ENCODE results near the gene OPTC.

The OPTC gene

DNA sequence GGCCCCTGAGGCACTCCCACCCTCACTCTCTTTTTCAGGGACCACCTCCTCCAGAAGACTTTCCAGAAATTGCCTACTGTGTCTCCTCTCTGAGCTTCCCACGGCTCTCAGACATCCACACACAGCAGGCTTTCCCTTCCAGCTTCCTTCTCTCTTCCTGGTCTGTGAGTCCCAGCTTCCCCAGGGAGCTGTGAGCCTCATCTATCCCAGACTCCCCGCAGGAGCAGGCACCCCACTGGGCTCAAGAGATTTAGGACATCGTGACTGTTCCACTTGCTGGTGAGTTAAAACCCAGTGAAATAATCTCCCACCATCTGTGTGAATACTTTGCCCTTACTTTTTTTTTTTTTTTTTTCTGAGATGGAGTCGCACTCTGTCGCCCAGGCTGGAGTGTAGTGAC is 40.3 kb upstream of the OPTC start:
- H3K27ac ChIP-seq: no peak overlapping the region
- H3K9me3 ChIP-seq (ENCODE audit: control insufficient read depth, low read length): no peaks in the 10 kb centered on the region
- no peak overlapping the region for H3K4me2 ChIP-seq (ENCODE audit: low read length)
- H3K27me3 ChIP-seq (ENCODE audit: control insufficient read depth, insufficient read depth, low read length): no peaks in the 10 kb centered on the region
- H2AFZ ChIP-seq: no peak overlapping the region
- H3K36me3 ChIP-seq (ENCODE audit: control insufficient read depth, insufficient read depth, low read length): no peaks in the 10 kb centered on the region
- no peak overlapping the region for H3K4me3 ChIP-seq (ENCODE audit: low read depth, low read length)
- no peak overlapping the region for H3K9ac ChIP-seq
- TF ChIP-seq, protein P1, sequence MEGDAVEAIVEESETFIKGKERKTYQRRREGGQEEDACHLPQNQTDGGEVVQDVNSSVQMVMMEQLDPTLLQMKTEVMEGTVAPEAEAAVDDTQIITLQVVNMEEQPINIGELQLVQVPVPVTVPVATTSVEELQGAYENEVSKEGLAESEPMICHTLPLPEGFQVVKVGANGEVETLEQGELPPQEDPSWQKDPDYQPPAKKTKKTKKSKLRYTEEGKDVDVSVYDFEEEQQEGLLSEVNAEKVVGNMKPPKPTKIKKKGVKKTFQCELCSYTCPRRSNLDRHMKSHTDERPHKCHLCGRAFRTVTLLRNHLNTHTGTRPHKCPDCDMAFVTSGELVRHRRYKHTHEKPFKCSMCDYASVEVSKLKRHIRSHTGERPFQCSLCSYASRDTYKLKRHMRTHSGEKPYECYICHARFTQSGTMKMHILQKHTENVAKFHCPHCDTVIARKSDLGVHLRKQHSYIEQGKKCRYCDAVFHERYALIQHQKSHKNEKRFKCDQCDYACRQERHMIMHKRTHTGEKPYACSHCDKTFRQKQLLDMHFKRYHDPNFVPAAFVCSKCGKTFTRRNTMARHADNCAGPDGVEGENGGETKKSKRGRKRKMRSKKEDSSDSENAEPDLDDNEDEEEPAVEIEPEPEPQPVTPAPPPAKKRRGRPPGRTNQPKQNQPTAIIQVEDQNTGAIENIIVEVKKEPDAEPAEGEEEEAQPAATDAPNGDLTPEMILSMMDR (IDR thresholded peaks at IDR 0.05): no peak
- H3K79me2 ChIP-seq: no peaks in the 10 kb centered on the region
- no peaks in the 10 kb centered on the region for H3K4me1 ChIP-seq

GRCh38 chr1:203454986-203455471 is 38.9 kb upstream of the OPTC start:
- Histone ChIP-seq H3K4me2 (ENCODE audit: low read length) (no peak overlapping the region), H3K9me3 (ENCODE audit: control insufficient read depth, low read length) (no peaks in the 10 kb centered on the region), H3K79me2 (no peaks in the 10 kb centered on the region), H2AFZ (no peak overlapping the region), H3K27me3 (ENCODE audit: control insufficient read depth, insufficient read depth, low read length) (no peaks in the 10 kb centered on the region), H3K36me3 (ENCODE audit: control insufficient read depth, insufficient read depth, low read length) (no peaks in the 10 kb centered on the region), H3K4me3 (ENCODE audit: low read depth, low read length) (no peak overlapping the region), H3K27ac (no peak overlapping the region), H3K9ac (no peak overlapping the region), H3K4me1 (no peaks in the 10 kb centered on the region)
- TF ChIP-seq, protein P1 (IDR thresholded peaks at IDR 0.05): no peak

DNA sequence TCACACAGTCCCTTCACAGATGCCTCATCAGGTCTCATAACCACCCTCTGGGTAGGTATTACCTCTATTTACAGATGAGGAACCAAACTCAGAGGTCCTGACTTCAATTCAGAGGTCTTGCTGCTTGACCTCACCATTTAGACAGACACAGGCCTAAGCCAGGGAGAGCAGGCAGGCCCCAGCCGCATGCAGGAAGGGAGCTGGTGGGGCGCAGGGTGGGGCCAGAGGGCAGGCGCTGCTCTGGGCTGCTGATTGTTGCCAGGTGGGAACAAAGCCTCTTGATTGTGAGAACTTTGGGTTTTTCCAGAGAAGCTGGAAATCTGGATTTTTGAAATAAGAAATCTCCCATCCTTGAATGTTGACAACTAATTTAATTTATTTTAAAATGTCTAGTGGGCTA is 38.2 kb upstream of the OPTC start:
- no peak overlapping the region for H3K27ac ChIP-seq
- TF ChIP-seq, protein P1 (IDR thresholded peaks at IDR 0.05): no peak
- H3K4me2 ChIP-seq (ENCODE audit: low read length): no peak overlapping the region
- no peaks in the 10 kb centered on the region for H3K79me2 ChIP-seq
- H2AFZ ChIP-seq: no peak overlapping the region
- H3K36me3 ChIP-seq (ENCODE audit: control insufficient read depth, insufficient read depth, low read length): no peaks in the 10 kb centered on the region
- H3K9ac ChIP-seq: no peak overlapping the region
- H3K9me3 ChIP-seq (ENCODE audit: control insufficient read depth, low read length): no peaks in the 10 kb centered on the region
- H3K4me3 ChIP-seq (ENCODE audit: low read depth, low read length): no peak overlapping the region
- no peaks in the 10 kb centered on the region for H3K4me1 ChIP-seq
- no peaks in the 10 kb centered on the region for H3K27me3 ChIP-seq (ENCODE audit: control insufficient read depth, insufficient read depth, low read length)

DNA sequence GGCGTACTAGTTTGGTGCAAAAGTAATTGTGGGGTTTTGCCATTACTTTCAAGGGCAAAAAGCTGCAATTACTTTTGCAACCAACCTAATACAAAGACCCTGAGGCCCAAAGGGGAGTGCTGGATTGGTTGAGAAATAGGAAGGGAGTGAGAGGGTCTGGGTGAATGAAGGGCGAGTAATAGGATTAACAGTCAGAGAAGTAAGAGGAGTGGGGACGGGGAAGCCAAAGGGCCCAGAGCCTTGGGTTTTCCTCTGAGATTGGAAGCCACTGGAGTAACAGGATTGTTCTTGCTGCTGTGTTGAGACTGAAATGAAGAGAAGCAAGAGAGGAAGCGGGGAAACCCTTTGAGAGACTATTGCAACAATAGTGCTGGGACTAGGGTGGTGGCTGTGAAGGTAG is 37.4 kb upstream of the OPTC start:
- Histone ChIP-seq H3K9ac (no peak overlapping the region), H3K79me2 (no peaks in the 10 kb centered on the region), H3K9me3 (ENCODE audit: control insufficient read depth, low read length) (no peaks in the 10 kb centered on the region), H3K4me1 (no peaks in the 10 kb centered on the region), H3K4me3 (ENCODE audit: low read depth, low read length) (no peak overlapping the region), H2AFZ (no peak overlapping the region), H3K4me2 (ENCODE audit: low read length) (no peak overlapping the region), H3K27me3 (ENCODE audit: control insufficient read depth, insufficient read depth, low read length) (no peaks in the 10 kb centered on the region), H3K27ac (no peak overlapping the region), H3K36me3 (ENCODE audit: control insufficient read depth, insufficient read depth, low read length) (no peaks in the 10 kb centered on the region)
- TF ChIP-seq, protein P1 (IDR thresholded peaks at IDR 0.05): no peak

DNA sequence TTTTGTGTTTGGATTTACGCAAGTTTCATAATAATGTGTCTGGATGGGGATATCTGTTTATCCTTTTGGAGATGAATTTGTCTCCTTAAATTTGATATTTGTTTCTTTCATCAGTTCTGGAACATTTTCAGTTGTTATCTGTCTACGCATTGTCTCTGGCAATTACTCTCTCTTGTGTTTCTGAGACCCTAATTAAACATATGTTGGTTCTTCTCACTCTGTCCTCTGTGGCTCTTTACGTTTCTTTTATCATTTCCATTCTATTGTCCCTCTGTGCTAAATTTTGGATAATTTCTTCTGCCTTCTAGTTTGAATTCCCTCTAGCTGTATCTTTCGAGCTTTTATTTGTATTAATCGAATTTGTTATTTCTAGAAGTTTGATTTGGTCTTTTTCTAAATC is 35.9 kb upstream of the OPTC start:
- Histone ChIP-seq H3K4me2 (ENCODE audit: low read length) (no peak overlapping the region), H3K27ac (no peak overlapping the region), H3K9ac (no peak overlapping the region), H3K27me3 (ENCODE audit: control insufficient read depth, insufficient read depth, low read length) (no peaks in the 10 kb centered on the region), H2AFZ (no peak overlapping the region), H3K4me1 (no peaks in the 10 kb centered on the region), H3K9me3 (ENCODE audit: control insufficient read depth, low read length) (no peaks in the 10 kb centered on the region), H3K36me3 (ENCODE audit: control insufficient read depth, insufficient read depth, low read length) (no peaks in the 10 kb centered on the region), H3K4me3 (ENCODE audit: low read depth, low read length) (no peak overlapping the region), H3K79me2 (no peaks in the 10 kb centered on the region)
- TF ChIP-seq, protein P1 (IDR thresholded peaks at IDR 0.05): no peak
